Mucosa of descending colon (tissue), 3 donors: Measurements from ENCODE around the gene TTF1. TPM values are rescaled to one million over a fixed set of nuclear protein-coding genes. Genes with fewer than 3 reads are reported as not detected.

ENCODE experiments used
- ATAC-seq: fragments of 200-7000 bp; cut with Tn5 transposase; one replicate; pipeline ENCODE4 v1.9.1; 2020; ENCODE audit warnings: mild to moderate bottlenecking, moderate library complexity
- DNase-seq, 3 donors: peaks; one replicate each; pipeline ENCODE4 v3.0.0-alpha.2; 2020
- H3K36me3 ChIP-seq: fragments of 200-600 bp; one replicate; pipeline ENCODE4 v1.8.0; 2021; ENCODE audit warnings: low read depth, mild to moderate bottlenecking
- H3K4me1 ChIP-seq: fragments of 200-600 bp; one replicate; pipeline ENCODE4 v1.8.0; 2021; ENCODE audit warnings: low read depth, mild to moderate bottlenecking
- H3K4me3 ChIP-seq: fragments of 200-600 bp; one replicate; pipeline ENCODE4 v1.8.0; 2021; ENCODE audit warnings: mild to moderate bottlenecking
- H3K9me3 ChIP-seq: fragments of 200-600 bp; one replicate; pipeline ENCODE4 v1.8.0; 2021; ENCODE audit warnings: mild to moderate bottlenecking
- intact Hi-C, 2 donors: fragments of 100-400 bp; cut with DNase I in 1 of 2; cut with micrococcal nuclease in 1 of 2; formaldehyde crosslinking; loops; one replicate each; pipeline versions ENCODE4 v1.11.0 to v1.11.1; 2022; cut with DNase I, micrococcal nuclease
- total RNA-seq, 3 donors: library from RNA; stranded (reverse); fragmentation: NEBNext Ultra II Directional in 2 of 3; extraction: Animal tissue kit (Norgen Biotek cat#: 25700) in 2 of 3; gene quantifications; one replicate each; pipeline versions ENCODE4 v1.2.1 to v1.2.4, GENCODE V29; 2021 to 2023
- TF ChIP-seq, protein P1 (sequence below): fragments of 200-600 bp; IDR thresholded peaks from one replicate; pipeline ENCODE4 v1.8.0; 2022; ENCODE audit warnings: antibody characterized with exemption, mild to moderate bottlenecking
- donor health status: DM: no; HTN: no; CAD: no; lungs with moderate emphysema.
- donor health status: DM: no; HTN: no; CAD: no.
- donor health status: DM: no; HTN: yes; CAD: no.

The TTF1 gene
- total RNA-seq, 3 donors from 2014 or later: 9.1 to 15.1 (median 9.7) TPM

DNA sequence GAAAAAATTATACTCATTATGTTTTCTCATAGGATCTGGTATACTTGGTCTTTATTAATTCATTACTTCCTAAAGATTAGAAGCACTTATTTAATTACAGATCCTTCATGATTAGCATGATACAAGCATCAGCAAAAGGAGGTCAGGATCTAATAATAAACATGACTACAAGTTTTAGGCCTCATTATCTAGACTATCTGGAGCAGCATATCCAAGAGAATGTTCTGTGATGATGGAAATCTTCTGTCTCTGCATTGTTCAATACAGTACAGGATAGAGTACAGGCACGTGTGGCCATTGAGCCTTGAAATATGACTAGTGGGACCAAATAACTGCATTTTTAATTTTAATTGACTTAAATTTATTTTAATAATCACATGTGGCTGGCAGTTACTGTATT lies 73.1 kb downstream of the TTF1 start:
- intact Hi-C loops: no loop called here
- Histone ChIP-seq H3K4me3 (no peak overlapping the region), H3K9me3 (no peaks in the 10 kb centered on the region), H3K4me1 (no peaks in the 10 kb centered on the region), H3K36me3 (peaks cover 34% of the 10 kb centered on the region)
- TF ChIP-seq, protein P1, sequence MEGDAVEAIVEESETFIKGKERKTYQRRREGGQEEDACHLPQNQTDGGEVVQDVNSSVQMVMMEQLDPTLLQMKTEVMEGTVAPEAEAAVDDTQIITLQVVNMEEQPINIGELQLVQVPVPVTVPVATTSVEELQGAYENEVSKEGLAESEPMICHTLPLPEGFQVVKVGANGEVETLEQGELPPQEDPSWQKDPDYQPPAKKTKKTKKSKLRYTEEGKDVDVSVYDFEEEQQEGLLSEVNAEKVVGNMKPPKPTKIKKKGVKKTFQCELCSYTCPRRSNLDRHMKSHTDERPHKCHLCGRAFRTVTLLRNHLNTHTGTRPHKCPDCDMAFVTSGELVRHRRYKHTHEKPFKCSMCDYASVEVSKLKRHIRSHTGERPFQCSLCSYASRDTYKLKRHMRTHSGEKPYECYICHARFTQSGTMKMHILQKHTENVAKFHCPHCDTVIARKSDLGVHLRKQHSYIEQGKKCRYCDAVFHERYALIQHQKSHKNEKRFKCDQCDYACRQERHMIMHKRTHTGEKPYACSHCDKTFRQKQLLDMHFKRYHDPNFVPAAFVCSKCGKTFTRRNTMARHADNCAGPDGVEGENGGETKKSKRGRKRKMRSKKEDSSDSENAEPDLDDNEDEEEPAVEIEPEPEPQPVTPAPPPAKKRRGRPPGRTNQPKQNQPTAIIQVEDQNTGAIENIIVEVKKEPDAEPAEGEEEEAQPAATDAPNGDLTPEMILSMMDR: no peak
- ATAC-seq: no peak
- no peak for DNase-seq

DNA sequence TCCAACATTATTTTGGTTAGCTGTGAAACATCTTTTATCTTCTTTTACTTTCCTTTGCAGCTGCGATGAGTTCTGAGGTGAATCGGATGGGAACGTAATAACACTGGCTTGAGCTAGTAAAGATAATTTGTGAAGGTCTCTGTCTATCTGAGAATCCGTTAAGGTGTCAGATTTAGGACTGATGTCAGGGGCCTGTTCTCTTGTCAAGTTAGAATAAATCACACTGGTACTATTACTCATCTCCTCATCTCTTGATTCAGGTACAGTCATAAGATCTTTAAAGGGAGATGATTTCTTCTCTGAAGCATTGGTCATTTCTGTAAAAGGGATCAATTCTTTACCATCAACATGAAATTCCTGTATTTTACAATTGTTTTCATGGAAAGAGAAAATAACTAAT lies 78.1 kb downstream of the TTF1 start:
- Histone ChIP-seq H3K36me3 (peaks cover 16% of the 10 kb centered on the region), H3K9me3 (no peaks in the 10 kb centered on the region), H3K4me3 (no peak overlapping the region), H3K4me1 (no peaks in the 10 kb centered on the region)
- ATAC-seq (no peak), DNase-seq (no peak)
- intact Hi-C loops: no loop called here
- TF ChIP-seq, protein P1: no peak

DNA sequence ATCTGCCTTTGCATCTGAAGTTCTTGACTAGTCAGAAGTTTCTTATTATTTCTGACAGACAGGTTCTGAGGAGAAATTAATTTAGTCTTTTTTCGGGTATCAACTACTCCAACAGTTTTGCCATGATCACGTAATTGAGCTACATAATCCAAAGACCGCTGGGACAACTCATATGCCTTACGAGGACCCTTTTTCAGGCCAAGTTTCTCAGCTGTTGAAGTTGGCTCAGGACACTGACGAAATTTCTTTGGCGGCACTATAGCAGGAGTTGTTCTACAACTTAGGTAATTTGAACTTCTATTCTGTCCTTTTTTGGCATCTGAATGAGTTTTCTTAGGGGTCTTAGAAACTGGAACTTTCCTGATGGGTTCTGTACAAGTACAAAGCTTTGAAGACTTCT lies 79.1 kb downstream of the TTF1 start:
- TF ChIP-seq, protein P1: no peak
- intact Hi-C loops: no loop called here
- DNase-seq: no peak

More for the DNA sequence above, 79.1 kb downstream of the TTF1 start:
- no peak for ATAC-seq
- no peak overlapping the region for H3K4me3 ChIP-seq
- peaks cover 16% of the 10 kb centered on the region for H3K36me3 ChIP-seq
- H3K4me1 ChIP-seq: no peaks in the 10 kb centered on the region
- no peaks in the 10 kb centered on the region for H3K9me3 ChIP-seq

Other genes with a start within 250 kb of the TTF1 start
- gene NTNG2, start 244.8 kb downstream of the TTF1 start, total RNA-seq: under 1 TPM; 0.41 to 0.73 (median 0.43) TPM
- gene SETX, start 51.9 kb downstream of the TTF1 start, total RNA-seq: 10 to 100 TPM; 35.4 to 54.2 (median 38.7) TPM
- gene CFAP77, start 3.4 kb upstream of the TTF1 start, total RNA-seq: not detected
- gene BARHL1, start 175.8 kb upstream of the TTF1 start, total RNA-seq: not detected